HG02938 (cell line): ENCODE data around the gene PBXIP1.
"Not testable (repeated sequence)": the region's sequence is repeated elsewhere in the genome, so short reads cannot be mapped to it uniquely, and the experiment has no call there.

Experiments
- ATAC-seq: cut with Tn5 transposase; IDR thresholded peaks from one replicate; pipeline ENCODE4 v1.9.1; 2021; ENCODE audit warnings: mild to moderate bottlenecking, moderate library complexity; ENCODE audit not compliant: unreplicated experiment

The PBXIP1 gene

GRCh38 chr1:154938604-154939399 is 17.1 kb downstream of the PBXIP1 start:
- no peak for ATAC-seq

- no peak for ATAC-seq
Observed at GRCh38 chr1:154937988-154938386, 17.9 kb downstream of the PBXIP1 start.

- peak; percentile 54 for ATAC-seq
Observed at GRCh38 chr1:154937085-154937987, 18.6 kb downstream of the PBXIP1 start.

- ATAC-seq: peak; percentile 64
Observed at GRCh38 chr1:154936555-154937084, 19.3 kb downstream of the PBXIP1 start, which contains the start of gene PMVK. PMVK (minus strand) TSS chr1:154936719; CDS start chr1:154936685, 34 bp downstream.

GRCh38 chr1:154935749-154936554 is 19.9 kb downstream of the PBXIP1 start:
- ATAC-seq: no peak

GRCh38 chr1:154934358-154934948 is 21.4 kb downstream of the PBXIP1 start:
- ATAC-seq: no peak

GRCh38 chr1:154931940-154932487 is 23.9 kb downstream of the PBXIP1 start:
- no peak for ATAC-seq

GRCh38 chr1:154926201-154926600 is 29.7 kb downstream of the PBXIP1 start:
- ATAC-seq: no peak

GRCh38 chr1:154925335-154926170 is 30.3 kb downstream of the PBXIP1 start:
- ATAC-seq: no peak

GRCh38 chr1:154923695-154924094 is 32.2 kb downstream of the PBXIP1 start:
- ATAC-seq: no peak

- ATAC-seq: no peak
Observed at GRCh38 chr1:154913273-154913672, 42.6 kb downstream of the PBXIP1 start.

GRCh38 chr1:154912755-154913154 is 43.1 kb downstream of the PBXIP1 start:
- no peak for ATAC-seq

- ATAC-seq: no peak
Observed at GRCh38 chr1:154911691-154912550, 44.0 kb downstream of the PBXIP1 start.

- no peak for ATAC-seq
Observed at GRCh38 chr1:154910851-154911250, 45.0 kb downstream of the PBXIP1 start.

GRCh38 chr1:154908937-154909336 is 47.0 kb downstream of the PBXIP1 start:
- ATAC-seq: no peak

GRCh38 chr1:154908129-154908528 is 47.8 kb downstream of the PBXIP1 start:
- not testable (repeated sequence) for ATAC-seq

- ATAC-seq: no peak
Observed at GRCh38 chr1:154906621-154907081, 49.2 kb downstream of the PBXIP1 start.
